Prostate gland (tissue), 2 donors: Measurements from ENCODE around the gene BATF. TPM values are rescaled to one million over a fixed set of nuclear protein-coding genes. Genes with fewer than 3 reads are reported as not detected.
A peak's percentile ranks its signal among the peaks of the same experiment; 100 is the strongest.

ENCODE experiments used
- DNase-seq: peaks from one replicate; pipeline ENCODE4 v3.0.0-alpha.2; 2019; ENCODE audit warnings: low spot score
- H3K27ac ChIP-seq, 2 donors: fragments of 200-600 bp; sonication (generic); 2 replicates each; pipeline ENCODE4 v1.5.1; 2017 to 2019
- H3K27me3 ChIP-seq: fragments of 200-600 bp; sonication (generic); replicated peaks from 2 replicates; pipeline ENCODE4 v1.5.1; 2019; ENCODE audit not compliant: insufficient read depth
- H3K36me3 ChIP-seq, 2 donors: fragments of 200-600 bp; sonication (generic); 1 replicate in 1 of 2; 2 replicates in 1 of 2; pipeline versions ENCODE4 v1.5.1 to v1.8.1; 2017 to 2019
- H3K4me1 ChIP-seq: fragments of 200-600 bp; sonication (generic); replicated peaks from 2 replicates; pipeline ENCODE4 v1.5.1; 2019
- H3K4me3 ChIP-seq, 2 donors: fragments of 200-600 bp; sonication (generic); 2 replicates each; pipeline ENCODE4 v1.5.1; 2017 to 2019
- H3K9me3 ChIP-seq: fragments of 200-600 bp; sonication (generic); 2 replicates; pipeline ENCODE4 v1.5.1; 2017
- POLR2A ChIP-seq: fragments of 450-650 bp; IDR thresholded peaks from one replicate; pipeline ENCODE4 v1.6.1; 2016; ENCODE audit warnings: antibody characterized with exemption, mild to moderate bottlenecking
- POLR2AphosphoS5 ChIP-seq: sonication (generic); formaldehyde crosslinking; IDR thresholded peaks from one replicate; pipeline ENCODE4 v1.6.1; 2017; ENCODE audit warnings: antibody characterized with exemption
- WGBS: methylation state at CpG from one replicate; pipeline ENCODE4 v1.1.5; 2018; 5-methylcytosine and 5-hydroxymethylcytosine counted together
- intact Hi-C: fragments of 100-400 bp; cut with DNase I; formaldehyde crosslinking; loops from one replicate; pipeline ENCODE4 v1.14.2; 2022
- total RNA-seq, 2 donors: library from RNA; depleted of rRNA; stranded (reverse); fragments of >200 nt; gene quantifications; one replicate each; pipeline ENCODE4 v1.1.0, GENCODE V29; 2016
- TF ChIP-seq, protein P1 (sequence below), 4 experiments: fragments of 200-600 bp in 2 of 4; fragments of 450-650 bp in 2 of 4; sonication (generic) in 2 of 4; IDR thresholded peaks; 1 replicate in 3 of 4; 2 replicates in 1 of 4; pipeline ENCODE4 v1.5.1; 2016 to 2019; ENCODE audit warnings: antibody characterized with exemption in 4 of 4, mild to moderate bottlenecking in 2 of 4, moderate library complexity in 2 of 4

BATF gene
- total RNA-seq, 2 donors from 2014 or later, result 3.1 to 11.8 TPM

DNA sequence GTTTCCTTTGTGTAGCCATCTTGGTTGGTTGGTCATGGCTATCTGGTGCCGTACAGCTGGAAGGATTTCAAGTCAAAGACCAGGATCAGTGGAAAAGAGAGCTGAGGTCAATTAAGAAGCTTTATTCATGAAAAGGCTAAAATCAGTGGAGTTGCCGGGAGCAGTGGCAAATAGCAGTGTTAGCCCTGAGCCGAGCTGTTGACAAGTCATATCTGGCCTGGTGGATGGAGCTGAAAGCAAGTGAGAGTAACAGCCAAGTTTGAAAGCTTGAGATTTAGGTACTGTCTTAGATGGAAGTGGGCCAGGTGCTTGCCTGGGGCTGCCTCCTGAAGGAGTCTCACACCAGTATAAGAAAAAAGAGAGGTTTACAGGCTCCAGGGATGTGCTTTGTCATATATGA lies 9.0 kb downstream of the BATF start:
- intact Hi-C loops, result no loop called here
- WGBS, result 68% methylated on average over 3 of the region's 3 CpGs
- Histone ChIP-seq H3K4me1 (peaks cover 6% of the 10 kb centered on the region), H3K36me3 (no peaks in the 10 kb centered on the region), H3K27me3 (no peaks in the 10 kb centered on the region), H3K4me3 (no peak overlapping the region), H3K27ac (no peak overlapping the region), H3K9me3 (no peaks in the 10 kb centered on the region)
- no peak for DNase-seq
- TF ChIP-seq POLR2A, result no peak
- TF ChIP-seq, protein P1, sequence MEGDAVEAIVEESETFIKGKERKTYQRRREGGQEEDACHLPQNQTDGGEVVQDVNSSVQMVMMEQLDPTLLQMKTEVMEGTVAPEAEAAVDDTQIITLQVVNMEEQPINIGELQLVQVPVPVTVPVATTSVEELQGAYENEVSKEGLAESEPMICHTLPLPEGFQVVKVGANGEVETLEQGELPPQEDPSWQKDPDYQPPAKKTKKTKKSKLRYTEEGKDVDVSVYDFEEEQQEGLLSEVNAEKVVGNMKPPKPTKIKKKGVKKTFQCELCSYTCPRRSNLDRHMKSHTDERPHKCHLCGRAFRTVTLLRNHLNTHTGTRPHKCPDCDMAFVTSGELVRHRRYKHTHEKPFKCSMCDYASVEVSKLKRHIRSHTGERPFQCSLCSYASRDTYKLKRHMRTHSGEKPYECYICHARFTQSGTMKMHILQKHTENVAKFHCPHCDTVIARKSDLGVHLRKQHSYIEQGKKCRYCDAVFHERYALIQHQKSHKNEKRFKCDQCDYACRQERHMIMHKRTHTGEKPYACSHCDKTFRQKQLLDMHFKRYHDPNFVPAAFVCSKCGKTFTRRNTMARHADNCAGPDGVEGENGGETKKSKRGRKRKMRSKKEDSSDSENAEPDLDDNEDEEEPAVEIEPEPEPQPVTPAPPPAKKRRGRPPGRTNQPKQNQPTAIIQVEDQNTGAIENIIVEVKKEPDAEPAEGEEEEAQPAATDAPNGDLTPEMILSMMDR (IDR thresholded peaks at IDR 0.05), result no peak

DNA sequence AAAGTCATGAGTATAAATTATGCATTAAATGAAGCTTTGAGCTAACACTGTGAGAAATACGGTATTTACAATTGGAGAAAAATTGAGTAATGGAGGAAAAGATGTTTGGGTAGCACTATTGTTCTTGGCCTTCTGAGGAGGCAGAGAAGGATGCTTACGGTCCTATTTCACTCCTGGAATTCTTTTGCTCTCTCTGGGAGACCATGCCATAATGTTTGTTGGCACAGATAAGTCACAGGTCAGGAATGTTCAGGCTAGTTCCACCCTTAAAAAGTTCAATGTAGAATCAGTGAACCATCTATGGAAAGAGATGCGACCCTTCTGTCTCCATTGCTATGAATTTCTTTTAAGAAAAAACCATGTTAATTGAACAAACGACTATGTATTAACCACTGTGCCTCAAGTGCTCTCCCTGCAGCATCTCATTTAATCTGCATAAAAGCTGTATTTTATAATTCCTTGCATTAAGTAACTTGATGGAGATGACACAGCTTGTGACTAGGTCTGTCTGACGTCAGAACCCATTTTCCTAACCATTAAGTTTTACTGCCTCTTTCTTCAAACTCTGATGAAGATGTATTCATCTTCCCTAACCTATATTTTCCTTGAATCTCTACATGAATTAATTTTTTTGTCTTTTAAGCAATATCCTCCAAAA lies 9.5 kb downstream of the BATF start:
- TF ChIP-seq, protein P1 (IDR thresholded peaks at IDR 0.05), result no peak
- no peak for TF ChIP-seq POLR2AphosphoS5
- TF ChIP-seq POLR2A, result no peak
- H3K4me1 ChIP-seq, result peaks cover 12% of the 10 kb centered on the region
- no peaks in the 10 kb centered on the region for H3K9me3 ChIP-seq
- intact Hi-C loops, result no loop called here
- DNase-seq, result no peak
- WGBS, result 86% methylated on average over 5 of the region's 5 CpGs
- no peaks in the 10 kb centered on the region for H3K36me3 ChIP-seq
- H3K27me3 ChIP-seq, result no peaks in the 10 kb centered on the region
- no peak overlapping the region for H3K27ac ChIP-seq
- no peak overlapping the region for H3K4me3 ChIP-seq

GRCh38 chr14:75533791-75534555 lies 11.7 kb downstream of the BATF start:
- intact Hi-C loops, result no loop called here
- H3K4me3 ChIP-seq, result no peak overlapping the region
- 58% methylated on average over 5 of the region's 5 CpGs for WGBS
- H3K27me3 ChIP-seq, result no peaks in the 10 kb centered on the region
- no peak for DNase-seq
- H3K27ac ChIP-seq, result peak overlapping the region; percentile 91 to 93
- peaks cover 18% of the 10 kb centered on the region for H3K4me1 ChIP-seq
- no peaks in the 10 kb centered on the region for H3K36me3 ChIP-seq
- TF ChIP-seq, protein P1 (IDR thresholded peaks at IDR 0.05), result no peak
- TF ChIP-seq POLR2A, result no peak
- no peak for TF ChIP-seq POLR2AphosphoS5
- H3K9me3 ChIP-seq, result no peaks in the 10 kb centered on the region

DNA sequence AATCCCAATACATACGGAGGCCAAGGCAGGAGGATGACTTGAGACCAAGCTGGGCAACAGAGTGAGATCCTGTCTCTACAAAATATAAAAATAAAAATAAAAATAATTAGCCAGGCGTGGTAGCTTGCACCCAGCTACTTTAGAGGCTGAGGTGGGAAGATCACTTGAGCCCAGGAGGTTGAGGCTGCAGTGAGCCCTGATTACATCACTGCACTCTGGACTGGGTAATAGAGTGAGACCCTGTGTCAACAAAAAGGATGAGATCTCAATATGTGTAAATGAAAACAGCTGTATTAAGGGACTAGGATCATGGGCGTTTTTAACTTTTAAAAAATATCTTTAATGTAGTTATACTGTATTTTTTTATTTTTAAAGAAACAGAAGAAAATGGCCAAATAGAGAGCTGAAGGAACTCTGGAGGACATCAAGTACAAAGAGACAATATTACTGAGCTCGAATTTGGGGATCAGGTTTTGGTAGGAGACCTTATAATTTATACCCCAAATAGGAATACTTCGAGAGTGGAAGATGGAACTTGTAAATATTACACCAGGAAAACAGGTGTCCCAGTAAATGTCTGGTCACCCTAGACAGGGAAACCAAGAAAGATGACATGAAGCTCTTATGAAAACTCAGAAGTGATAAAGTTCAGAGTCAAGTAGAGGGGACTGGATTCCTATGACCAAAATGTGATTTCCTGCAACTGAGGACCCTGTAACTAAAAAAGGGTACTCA lies 13.1 kb downstream of the BATF start:
- Histone ChIP-seq H3K4me1 (peaks cover 18% of the 10 kb centered on the region), H3K27me3 (no peaks in the 10 kb centered on the region), H3K4me3 (no peak overlapping the region), H3K36me3 (no peaks in the 10 kb centered on the region), H3K9me3 (no peaks in the 10 kb centered on the region), H3K27ac (peak overlapping the region; percentile 91 to 93)
- intact Hi-C loops, result no loop called here
- TF ChIP-seq POLR2AphosphoS5, result no peak
- 73% methylated on average over 5 of the region's 5 CpGs for WGBS
- no peak for DNase-seq

DNA sequence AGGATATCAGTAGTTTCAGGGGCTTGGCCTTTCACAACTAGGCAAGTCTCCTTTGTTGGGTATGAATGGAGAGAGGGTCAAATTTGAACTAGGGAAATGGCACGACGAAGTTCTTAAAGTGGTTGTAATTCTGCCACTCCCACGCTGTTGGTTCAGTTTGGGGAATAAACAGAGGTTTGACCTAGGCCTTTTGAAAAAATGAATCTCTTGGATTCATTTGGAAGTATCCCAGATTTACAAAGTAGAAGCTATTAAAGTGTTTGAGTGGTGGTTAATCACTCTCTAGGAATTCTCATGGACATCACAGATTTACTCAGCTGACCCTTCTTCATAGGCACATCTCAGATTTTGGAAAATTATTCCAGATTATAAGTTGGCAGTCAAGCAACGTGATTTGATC lies 14.8 kb downstream of the BATF start:
- intact Hi-C loops, result no loop called here
- Histone ChIP-seq H3K4me1 (peaks cover 18% of the 10 kb centered on the region), H3K4me3 (no peak overlapping the region), H3K27ac (peak overlapping the region; percentile 91 to 93), H3K36me3 (no peaks in the 10 kb centered on the region), H3K27me3 (no peaks in the 10 kb centered on the region), H3K9me3 (no peaks in the 10 kb centered on the region)
- WGBS, result 53% methylated on average over 4 of the region's 4 CpGs
- DNase-seq, result no peak
- TF ChIP-seq, protein P1 (IDR thresholded peaks at IDR 0.05), result no peak
- TF ChIP-seq POLR2A (no peak), POLR2AphosphoS5 (no peak)
